Lung microvascular endothelial cell (primary cell): ENCODE measurements around the gene CRISPLD2. TPM values are rescaled to one million over a fixed set of nuclear protein-coding genes. Genes with fewer than 3 reads are reported as not detected.

Source experiments
- DNase-seq, 2 donors: peaks; one replicate each; pipeline versions ENCODE4 v3.0.0 to v3.0.0-alpha.2; 2010; ENCODE audit warnings: low read depth in 2 of 2
- total RNA-seq: library from RNA; depleted of rRNA; stranded (reverse); fragments of >200 nt; gene quantifications from 2 replicates; pipeline ENCODE4 v1.2.1, GENCODE V29; 2014

Gene CRISPLD2
- total RNA-seq, 1 donor from 2014 or later: 0.20 TPM

DNA sequence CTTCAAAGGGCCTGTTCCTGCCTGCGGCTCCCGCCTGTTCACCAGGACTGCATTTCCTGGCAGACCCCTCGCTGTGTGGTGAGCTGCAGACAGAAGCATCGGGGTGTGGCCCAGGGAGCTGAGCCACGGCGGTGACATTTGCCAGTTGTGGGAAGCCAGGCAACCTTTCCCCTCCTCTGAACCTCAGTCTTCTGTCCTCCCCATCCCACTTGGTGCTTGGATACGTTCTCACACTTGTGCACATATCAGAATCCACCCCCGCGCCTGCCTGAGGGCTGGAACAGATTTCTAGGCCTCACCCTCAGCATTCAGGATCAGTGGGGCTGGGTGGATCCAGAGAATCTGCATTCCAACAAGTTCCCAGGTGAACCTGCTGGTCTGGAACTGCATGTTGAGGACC lies 63.5 kb downstream of the CRISPLD2 start:
- DNase-seq: no peak

DNA sequence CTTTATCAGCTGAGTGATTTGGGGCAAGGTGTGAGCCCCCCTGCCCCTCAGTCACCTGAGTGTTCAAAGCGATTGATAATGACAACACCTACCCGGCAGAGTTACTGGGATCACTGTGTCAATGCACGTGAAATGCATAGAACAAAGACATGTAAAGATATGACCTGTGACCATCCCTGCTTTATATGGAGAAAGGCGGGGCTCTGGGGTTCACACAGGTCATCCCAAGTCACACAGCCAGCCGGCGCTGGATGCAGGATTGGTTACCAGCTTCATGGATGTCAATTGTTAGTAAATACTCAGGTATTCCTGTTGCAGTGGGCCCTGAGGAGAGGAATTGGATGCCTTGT lies 64.4 kb downstream of the CRISPLD2 start:
- DNase-seq: no peak

DNA sequence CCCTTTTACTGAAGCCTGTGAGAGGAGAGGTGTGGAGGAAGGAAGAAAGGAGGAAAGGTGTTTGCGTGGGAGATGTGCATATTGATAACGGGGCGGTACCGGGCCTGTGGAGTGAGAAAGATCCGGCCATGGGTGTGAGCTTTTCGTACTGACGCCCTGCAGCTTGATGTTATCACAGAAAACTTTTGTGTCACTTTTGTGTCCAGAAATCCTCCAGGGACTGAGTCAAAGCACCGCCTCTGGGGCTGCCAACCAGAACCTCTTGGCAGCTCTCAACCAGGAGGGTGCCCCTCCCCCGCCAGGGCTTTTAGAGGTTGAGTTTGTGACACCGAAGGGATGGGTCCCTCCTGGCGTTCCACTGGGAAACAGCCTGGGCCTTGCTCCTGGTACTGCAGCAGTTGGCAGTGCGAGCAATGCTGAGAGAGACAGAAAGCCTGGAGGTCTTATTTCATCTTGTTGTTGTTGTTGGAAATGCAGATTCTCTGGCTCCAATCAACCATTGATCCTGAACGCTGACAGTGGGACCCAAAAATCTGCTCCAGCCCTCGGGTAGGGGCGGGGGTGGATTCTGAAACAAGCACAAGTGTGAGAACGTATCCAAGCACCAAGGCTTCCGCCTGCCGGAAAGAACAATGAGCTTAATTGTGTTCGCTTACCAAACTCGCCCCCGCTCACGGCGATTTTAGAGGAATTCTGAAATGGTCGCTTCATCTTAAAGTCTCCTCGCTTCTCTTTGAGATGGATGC lies 65.0 kb downstream of the CRISPLD2 start:
- peak; percentile 11 to 60 for DNase-seq

DNA sequence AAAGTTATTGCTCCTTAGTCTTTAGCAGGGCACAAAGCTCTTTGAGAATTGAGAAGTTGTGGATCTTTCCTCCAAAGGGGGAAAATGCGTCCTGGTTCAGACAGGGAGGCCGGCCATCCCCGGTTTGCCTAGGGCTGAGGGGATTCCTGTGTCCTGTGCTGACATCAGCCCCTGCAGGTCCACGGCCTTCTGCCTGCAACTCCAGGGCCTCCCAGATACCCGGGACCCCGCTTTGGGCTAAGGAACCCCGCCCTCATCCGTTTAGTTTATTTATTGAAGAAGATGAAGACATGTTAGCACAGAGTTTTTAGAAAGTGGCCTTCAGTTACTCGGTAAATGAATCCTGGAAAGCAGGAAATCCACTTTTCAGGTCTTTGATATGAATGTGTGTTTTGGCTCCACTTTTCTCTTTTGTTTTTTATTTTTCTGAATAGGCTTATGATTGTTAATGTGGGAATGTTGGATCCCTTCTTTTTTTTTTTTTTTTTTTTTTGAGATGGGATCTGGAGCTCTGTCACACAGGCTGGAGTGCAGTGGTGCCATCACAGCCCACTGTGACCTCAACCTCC lies 65.6 kb downstream of the CRISPLD2 start:
- peak; percentile 16 to 69 for DNase-seq

DNA sequence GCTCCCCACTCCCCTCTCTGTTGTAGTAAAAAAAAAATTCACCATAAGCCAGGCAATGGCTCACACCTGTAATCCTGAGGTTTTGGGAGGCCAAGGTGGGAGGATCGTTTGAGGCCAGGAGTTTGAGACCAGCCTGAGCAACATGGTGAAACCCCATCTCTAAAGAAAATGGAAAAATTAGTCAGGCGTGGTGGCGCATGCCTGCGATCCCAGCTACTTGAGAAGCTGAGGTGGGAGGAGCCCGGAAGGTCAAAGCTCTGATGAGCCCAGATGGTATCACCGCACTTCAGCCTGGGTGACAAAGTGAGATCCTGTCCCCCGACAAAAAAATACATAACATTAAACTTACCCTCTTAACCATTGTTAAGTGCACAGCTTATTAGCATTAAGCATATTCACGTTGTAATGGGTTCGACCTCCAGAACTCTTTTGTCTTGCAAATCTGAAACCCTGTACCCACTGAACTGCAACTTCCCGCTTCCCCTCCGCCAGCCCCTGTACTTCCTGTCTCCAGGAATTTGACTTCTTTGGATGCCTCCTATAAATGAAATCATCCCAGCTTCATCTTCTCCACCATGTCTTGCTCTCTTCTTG lies 66.8 kb downstream of the CRISPLD2 start:
- no peak for DNase-seq

DNA sequence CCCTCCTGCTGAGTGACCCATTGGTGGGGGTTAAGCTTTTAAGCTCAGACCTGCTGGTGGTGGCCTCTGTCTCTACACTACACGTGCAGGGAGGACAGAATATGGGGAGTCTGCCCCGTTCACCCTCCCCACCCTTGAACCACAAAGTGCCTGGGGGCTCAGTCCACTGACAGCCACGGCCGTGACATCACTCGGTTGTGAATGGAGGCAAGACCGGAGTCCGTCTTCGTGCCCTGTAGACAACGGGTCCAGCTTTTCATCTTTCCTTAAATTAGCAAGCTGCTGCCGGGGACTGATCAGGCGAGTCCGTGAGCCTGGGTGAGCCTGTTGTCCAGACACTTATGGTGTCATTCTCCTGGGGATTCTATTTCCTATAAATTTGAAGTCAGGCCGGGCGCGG lies 67.4 kb downstream of the CRISPLD2 start:
- DNase-seq: no peak

DNA sequence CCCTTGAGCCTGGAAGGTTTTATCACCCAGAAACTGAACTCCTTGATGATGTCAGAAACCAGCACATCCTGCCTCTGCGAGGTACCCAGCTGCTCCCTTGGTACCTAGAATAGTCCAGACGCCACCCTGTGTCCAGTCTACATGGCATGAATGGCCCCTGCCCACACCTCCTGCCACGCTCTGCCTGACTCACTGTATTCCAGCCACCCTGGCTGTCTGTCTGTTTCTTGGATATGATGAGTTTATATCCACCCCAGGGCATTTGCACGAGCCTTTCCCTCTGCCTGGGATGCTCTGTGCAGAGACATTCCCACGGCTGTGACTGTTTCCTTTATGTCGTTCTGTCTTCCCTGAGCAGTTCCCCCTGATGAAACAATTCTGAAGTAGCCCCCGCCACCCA lies 68.7 kb downstream of the CRISPLD2 start:
- DNase-seq: peak in 1 of 2 donors; percentile 10

DNA sequence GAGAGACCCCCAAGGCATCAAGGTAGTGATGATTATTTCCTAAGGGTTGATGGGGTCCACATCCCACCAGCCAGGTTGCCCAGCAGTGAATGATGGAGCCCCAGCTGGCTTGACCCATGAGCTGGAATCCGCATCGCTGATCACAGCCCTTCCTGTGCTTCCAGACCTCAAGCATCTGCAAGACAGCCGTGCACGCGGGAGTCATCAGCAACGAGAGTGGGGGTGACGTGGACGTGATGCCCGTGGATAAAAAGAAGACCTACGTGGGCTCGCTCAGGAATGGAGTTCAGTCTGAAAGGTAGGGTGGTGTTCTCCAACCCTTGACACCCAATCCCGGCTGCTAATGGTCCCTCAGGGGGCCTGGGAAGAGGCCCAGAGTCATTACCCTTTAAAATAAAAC lies 69.3 kb downstream of the CRISPLD2 start:
- no peak for DNase-seq

DNA sequence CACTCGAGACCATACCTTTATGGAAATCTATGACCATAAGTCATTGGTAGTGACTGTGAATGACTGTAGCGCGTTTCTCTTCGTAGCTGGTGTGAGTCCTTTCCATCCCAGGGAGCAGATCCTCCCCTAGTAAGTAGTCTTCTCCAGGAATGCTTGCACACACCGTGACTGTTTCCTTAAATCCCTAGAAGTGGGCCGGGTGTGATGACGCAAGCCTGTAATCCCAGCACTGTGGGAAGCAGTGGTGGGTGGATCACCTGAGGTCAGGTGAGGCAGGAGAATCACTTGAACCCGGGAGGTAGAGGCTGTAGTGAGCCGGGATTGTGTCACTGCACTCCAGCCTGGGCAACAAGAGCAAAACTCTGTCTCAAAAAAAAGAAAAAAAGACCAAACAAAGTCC lies 70.6 kb downstream of the CRISPLD2 start:
- DNase-seq: no peak

DNA sequence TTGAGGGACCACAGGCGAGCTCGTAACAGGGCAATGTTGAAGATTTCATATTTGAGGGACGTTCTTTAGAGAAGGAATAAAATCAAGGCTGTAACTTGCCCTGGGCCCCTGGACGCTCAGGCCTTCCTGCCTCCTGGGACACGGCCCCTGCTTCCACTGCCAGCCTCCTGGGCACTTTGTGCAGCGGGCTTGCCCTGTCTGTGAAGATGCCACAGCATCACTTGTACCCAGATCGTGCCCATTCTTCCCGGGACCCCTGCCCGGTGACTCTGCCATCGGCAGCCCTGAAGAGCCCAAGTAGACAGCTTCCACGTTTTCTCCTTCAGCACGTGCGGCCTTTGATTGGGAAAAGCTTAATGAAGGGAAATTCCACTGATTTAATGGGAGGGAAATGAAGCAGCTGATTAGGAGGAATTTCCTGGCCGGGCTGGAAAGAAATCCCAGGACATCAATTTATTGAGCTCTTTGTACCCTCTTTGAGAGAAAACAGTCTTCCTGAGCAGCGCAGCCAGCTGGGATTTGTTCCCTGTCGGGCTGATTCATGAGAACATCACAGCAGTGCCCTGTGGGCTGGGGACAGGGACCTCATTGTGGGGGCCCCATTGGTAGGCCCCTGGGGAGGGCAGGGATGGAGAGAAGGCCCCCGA lies 71.5 kb downstream of the CRISPLD2 start:
- no peak for DNase-seq

DNA sequence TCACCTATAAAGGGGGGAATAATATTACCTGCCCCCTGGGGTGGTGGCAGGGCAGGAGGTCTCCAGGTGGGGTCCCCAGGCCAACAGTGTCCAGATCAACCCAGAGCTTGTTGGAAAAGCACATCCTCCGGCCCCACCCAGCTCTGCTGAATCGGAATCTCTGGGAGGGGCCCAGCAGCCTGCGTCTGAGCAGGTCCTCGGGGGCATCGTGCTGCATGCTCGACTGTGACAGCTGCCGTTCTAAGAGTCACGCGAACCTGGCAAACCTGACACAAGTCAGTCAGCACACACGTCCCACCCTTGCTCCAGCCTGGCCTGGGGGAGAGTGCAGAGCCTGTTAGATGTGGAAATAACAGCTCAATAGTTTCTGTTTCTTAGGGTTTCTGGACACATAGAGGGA lies 72.3 kb downstream of the CRISPLD2 start:
- DNase-seq: no peak

DNA sequence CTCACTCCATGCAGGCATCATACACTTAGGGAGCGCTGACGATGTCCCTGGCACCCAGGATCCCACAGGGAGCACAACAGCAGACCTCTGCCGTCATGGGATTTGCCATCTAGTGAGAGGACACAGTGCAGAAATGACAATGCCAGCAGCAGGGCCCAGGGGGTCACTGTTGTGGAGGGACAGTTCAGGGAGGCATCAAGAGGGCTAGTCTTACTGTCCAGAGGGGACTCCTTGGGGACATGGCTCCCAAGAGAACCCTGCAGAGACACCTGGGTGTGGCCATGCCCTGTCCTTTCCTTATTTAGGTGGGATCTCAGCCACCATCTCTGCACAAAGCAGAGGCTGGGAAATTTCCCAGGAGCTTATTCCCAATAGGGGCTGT lies 73.7 kb downstream of the CRISPLD2 start:
- no peak for DNase-seq

DNA sequence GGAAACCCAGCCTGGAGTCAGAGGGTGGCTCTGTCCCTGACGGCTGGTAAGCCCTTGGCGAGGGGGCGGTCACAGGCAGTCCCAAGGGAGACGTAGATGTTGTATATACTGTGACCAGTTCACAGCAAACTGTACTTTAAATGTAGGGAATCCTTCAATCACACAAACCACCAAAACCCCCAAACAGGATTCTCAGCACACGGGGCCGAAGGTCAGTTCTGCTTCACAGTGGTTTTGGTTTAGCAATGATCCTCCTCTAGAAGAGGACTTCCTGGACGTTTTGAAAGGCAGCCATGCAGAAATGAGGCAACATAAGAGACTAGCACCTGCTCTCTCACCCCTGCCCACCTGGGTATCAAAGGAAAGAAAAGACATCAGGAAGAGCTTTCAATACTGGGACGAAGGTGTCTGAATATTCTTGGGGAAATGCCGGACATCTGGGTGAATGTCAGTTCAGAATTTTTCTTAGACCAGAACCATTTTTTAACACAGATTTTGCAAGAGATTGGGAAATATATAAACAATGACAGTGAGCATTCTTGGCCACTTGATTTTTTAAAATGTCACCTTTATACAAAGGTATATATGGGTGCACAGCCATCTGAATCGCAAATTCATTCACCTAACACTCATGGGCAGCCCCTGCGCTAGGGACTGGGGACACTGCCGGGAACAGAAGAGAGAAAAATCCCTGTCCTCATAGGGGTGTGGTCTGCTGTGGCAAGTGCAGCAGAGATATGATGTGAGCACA lies 74.2 kb downstream of the CRISPLD2 start:
- no peak for DNase-seq

DNA sequence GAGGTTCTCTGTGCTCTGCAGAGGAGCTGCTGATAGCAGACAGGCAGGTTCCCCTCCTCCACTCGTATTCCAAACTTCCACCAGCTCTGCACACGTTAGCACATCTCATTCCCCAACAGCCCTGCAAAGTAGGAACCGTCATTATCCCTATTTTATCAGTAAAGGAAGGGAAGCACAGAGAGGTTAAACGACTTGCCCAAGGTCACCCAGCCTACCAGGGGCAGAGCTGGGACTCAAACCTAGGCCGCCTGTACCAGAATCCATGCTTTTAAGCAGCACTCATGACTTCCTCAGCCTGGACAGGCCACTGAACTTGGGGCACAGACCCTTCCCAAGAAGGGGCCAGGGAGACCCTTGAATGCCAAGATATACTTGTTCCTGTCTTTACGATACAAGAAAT lies 75.2 kb downstream of the CRISPLD2 start:
- no peak for DNase-seq

DNA sequence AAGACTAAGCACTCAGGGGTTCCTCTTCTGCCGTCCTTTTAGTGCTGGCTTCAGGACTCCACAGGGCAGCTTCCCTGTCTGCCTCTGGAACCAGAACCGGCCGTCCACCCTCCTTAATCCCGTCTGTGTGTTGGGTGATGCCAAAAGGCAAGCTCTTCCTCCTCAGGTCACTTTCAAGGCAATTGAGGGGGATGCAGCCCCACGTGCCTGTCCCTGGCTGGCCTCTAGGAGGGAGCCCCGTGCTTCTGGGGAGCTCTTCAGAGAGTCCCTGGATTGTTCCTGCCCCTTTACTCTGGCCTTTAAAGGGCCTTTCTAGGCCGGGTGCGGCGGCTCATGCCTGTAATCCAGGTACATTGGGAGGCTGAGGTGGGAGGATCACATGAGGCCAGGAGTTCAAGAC lies 77.1 kb downstream of the CRISPLD2 start:
- DNase-seq: no peak

DNA sequence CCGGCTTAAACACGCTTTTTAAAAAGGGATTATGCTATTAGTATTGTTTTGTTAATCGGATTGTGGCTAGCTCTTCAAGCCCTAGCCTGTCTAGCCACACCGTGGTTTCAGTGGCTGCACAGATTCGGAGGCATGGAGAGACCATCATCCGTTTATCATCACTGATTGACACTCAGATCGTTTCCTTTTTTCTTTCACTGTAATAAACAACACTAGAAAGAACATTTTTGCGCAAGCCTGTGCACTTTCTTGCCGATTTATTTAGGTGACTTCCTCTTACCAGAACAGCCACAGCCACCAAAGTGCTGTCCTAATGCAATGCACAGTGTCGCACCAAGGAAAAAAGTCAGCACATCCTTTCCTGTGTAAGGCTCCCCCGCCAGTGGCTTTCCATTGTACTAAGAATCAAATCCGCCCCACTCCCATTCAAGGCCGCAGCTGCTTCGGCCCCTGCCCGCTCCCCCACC lies 78.2 kb downstream of the CRISPLD2 start:
- no peak for DNase-seq

DNA sequence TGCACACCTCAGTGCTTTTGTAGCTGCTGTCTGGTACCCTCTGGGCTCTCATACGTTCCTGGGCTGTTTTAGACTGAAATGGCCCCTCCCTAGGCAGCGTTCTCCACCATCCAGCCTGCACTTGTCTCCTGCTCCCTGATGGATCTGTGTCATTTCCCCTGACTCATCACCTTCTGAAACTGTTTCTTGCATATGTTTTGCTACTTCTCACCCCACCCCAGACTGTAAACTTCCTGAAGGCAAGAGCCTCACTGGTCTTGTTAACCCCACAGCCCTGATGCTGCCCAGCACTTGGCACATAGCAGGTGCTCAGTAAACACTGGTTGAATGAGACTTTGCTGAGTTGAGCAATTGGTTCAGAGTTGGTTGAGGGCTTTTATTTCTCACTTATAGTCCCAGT lies 78.7 kb downstream of the CRISPLD2 start:
- DNase-seq: peak in 1 of 2 donors; percentile 90

DNA sequence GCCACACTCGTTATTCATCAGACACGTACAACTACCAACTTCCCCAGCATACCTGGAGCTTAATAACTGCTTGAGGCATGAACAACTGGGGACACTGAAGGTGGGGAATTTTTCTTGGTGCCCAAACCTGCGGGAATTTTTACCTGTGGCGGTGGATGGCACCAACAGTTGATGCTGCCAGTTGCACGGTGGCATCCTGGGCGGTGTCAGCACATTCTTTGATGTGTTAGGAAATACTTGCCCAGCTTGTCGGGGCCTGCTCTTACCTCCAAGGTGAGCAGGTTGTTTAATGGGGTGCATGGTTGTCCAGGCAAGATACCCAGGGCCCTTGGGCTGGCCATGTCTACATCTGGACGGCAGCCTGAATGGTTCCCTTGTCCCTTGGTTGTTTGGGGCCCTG lies 79.6 kb downstream of the CRISPLD2 start:
- DNase-seq: no peak

DNA sequence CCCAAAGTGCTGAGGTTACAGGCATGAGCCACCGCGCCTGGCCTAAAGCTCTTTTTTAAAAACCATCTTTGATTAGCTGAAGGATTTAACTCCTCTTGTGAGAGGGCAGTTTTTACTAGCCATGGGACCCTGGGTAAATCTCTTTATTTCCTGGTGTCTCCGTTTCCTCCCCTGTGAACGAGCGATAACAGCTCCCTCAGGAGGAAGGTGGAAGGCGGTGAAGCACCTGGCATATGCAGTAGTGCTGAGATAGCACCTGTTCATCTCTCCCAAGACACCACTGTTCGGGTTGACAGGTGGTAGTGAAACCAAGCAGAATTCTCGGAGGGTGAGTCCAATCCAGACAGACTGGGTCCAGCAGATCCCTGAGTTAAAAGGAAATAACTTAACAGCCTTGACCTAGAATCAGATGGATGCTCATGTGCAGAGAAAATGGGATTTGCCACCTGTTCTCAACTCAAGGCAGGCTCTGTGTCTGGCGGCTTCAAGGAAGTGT lies 86.2 kb downstream of the CRISPLD2 start:
- DNase-seq: no peak

DNA sequence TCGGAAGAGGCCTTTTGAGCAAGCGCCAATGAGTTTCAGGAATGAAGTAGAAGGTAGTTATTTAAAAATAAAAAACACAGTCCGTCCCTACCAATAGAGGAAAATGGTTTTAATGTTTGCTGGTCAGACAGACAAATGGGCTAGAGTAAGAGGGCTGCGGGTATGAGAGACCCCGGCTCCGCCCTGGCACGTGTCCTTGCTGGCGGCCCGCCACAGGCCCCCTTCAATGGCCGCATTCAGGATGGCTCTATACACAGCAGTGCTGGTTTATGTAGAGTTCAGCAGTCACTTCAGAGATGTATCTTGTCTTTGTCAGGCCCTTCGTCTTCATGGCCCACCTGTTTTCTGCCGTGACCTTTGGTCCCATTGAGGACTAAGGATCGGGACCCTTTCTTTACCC lies 87.3 kb downstream of the CRISPLD2 start:
- no peak for DNase-seq

DNA sequence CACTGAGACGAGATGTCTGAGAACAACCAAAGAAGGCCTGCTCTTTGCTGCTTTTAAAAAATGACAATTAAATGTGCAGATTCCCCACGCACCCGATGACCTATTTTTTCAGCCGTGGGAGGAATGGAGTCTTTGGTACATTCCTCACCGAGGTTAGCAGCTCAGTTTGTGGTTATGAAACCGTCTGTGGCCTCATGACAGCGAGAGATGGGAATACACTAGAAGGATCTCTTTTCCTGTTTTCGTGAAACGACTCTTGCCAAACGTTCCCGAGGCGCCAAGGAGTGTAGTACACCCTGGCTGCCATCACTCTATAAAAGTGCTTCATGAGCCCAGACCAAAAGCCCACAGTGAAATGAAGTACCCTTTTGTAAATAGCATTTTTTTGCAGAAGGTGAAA lies 87.8 kb downstream of the CRISPLD2 start:
- DNase-seq: no peak
